ENCODE measurements around the gene ADAM15.
A peak's percentile ranks its signal among the peaks of the same experiment; 100 is the strongest.

The ADAM15 gene

GRCh38 chr1:155077346-155077745, 26.2 kb downstream of the ADAM15 start:
- CTCF ChIA-PET, result interaction anchor here (1.5 to 8.4 kb wide), 4 partner anchors 7 to 33 kb away, joined by 5 to 96 read pairs (median 24); partner anchors contain the start of gene EFNA4

GRCh38 chr1:155077758-155078445, 26.8 kb downstream of the ADAM15 start:
- ChIA-PET POLR2A (no interaction called here), CTCF (interaction anchor here (1.0 to 8.4 kb wide), 7 partner anchors 13 to 408 kb away, joined by 4 to 96 read pairs (median 5); partner anchors contain the start of genes ADAM15 and EFNA4)
- DNase-seq (ENCODE audit: extremely low spot score), result no peak
- no peak for TF ChIP-seq CTCF (IDR thresholded peaks at IDR 0.05; ENCODE audit: control extremely low read depth, extremely low read depth, low read depth, missing control alignments)

More at GRCh38 chr1:155077346-155077745, 26.2 kb downstream of the ADAM15 start:
- no peak for TF ChIP-seq CTCF (IDR thresholded peaks at IDR 0.05; ENCODE audit: control extremely low read depth, extremely low read depth, low read depth, missing control alignments)
- no peak for DNase-seq (ENCODE audit: extremely low spot score)
- POLR2A ChIA-PET, result no interaction called here

- no peak for TF ChIP-seq CTCF (IDR thresholded peaks at IDR 0.05; ENCODE audit: control extremely low read depth, extremely low read depth, low read depth, missing control alignments)
- ChIA-PET CTCF (interaction anchor here (0.8 to 8.4 kb wide), 10 partner anchors 8 to 409 kb away, joined by 3 to 96 read pairs (median 5); partner anchors contain the start of genes ADAM15, EFNA4 and KRTCAP2), POLR2A (interaction anchor here (0.5 kb wide), 1 partner anchor 324 kb away, joined by 5 read pairs; no protein-coding TSS in a partner anchor)
- DNase-seq (ENCODE audit: extremely low spot score), result peak; percentile 90
Observed at GRCh38 chr1:155078469-155079209, 27.5 kb downstream of the ADAM15 start, which contains the start of gene EFNA3. EFNA3 (plus strand) TSS chr1:155078837; CDS start chr1:155078942, 105 bp downstream.

- POLR2A ChIA-PET, result interaction anchor here (0.5 kb wide), 1 partner anchor 324 kb away, joined by 5 read pairs; no protein-coding TSS in a partner anchor
- CTCF ChIA-PET, result interaction anchor here (0.8 to 8.4 kb wide), 9 partner anchors 9 to 409 kb away, joined by 3 to 96 read pairs (median 5); partner anchors contain the start of genes ADAM15, EFNA4 and KRTCAP2
- no peak for TF ChIP-seq CTCF (IDR thresholded peaks at IDR 0.05; ENCODE audit: control extremely low read depth, extremely low read depth, low read depth, missing control alignments)
- DNase-seq (ENCODE audit: extremely low spot score), result no peak
Observed at GRCh38 chr1:155079210-155079486, 28.0 kb downstream of the ADAM15 start.

GRCh38 chr1:155079487-155080311, 28.6 kb downstream of the ADAM15 start:
- ChIA-PET CTCF (interaction anchor here (0.8 to 8.4 kb wide), 9 partner anchors 9 to 93 kb away, joined by 3 to 96 read pairs (median 5); partner anchors contain the start of genes EFNA4 and KRTCAP2), POLR2A (no interaction called here)
- no peak for TF ChIP-seq CTCF (IDR thresholded peaks at IDR 0.05; ENCODE audit: control extremely low read depth, extremely low read depth, low read depth, missing control alignments)
- no peak for DNase-seq (ENCODE audit: extremely low spot score)
